Fibroblast of pulmonary artery (primary cell): Measurements from ENCODE around the gene GDAP2.

ENCODE experiments used
- DNase-seq: peaks from one replicate; pipeline ENCODE4 v3.0.0-alpha.2; 2010; ENCODE audit warnings: low read depth
- H3K4me3 ChIP-seq: replicated peaks from 2 replicates; pipeline ENCODE4 v1.5.1; 2011; ENCODE audit warnings: low read depth, mild to moderate bottlenecking, control low read depth, low read length, moderate library complexity
- CTCF ChIP-seq: IDR thresholded peaks from 2 replicates; pipeline ENCODE4 v1.5.1; 2011; ENCODE audit warnings: mild to moderate bottlenecking, control low read depth, low read length, inconsistent platforms; ENCODE audit errors: missing control alignments

Gene GDAP2

GRCh38 chr1:117821382-117821755 lies 108.1 kb downstream of the GDAP2 start:
- DNase-seq = peak; percentile 39
- TF ChIP-seq CTCF = no peak

GRCh38 chr1:117820694-117821381 lies 108.6 kb downstream of the GDAP2 start:
- no peak for DNase-seq
- H3K4me3 ChIP-seq = no peak overlapping the region
- TF ChIP-seq CTCF = no peak

More at GRCh38 chr1:117821382-117821755, 108.1 kb downstream of the GDAP2 start:
- no peak overlapping the region for H3K4me3 ChIP-seq

GRCh38 chr1:117820096-117820495 lies 109.3 kb downstream of the GDAP2 start:
- TF ChIP-seq CTCF = no peak
- DNase-seq = no peak
- H3K4me3 ChIP-seq = no peak overlapping the region

- H3K4me3 ChIP-seq = no peak overlapping the region
- no peak for DNase-seq
- no peak for TF ChIP-seq CTCF
Observed at GRCh38 chr1:117819301-117819700, 110.1 kb downstream of the GDAP2 start.

GRCh38 chr1:117818456-117818855 lies 111.0 kb downstream of the GDAP2 start:
- no peak for TF ChIP-seq CTCF
- no peak for DNase-seq
- no peak overlapping the region for H3K4me3 ChIP-seq

GRCh38 chr1:117817629-117818028 lies 111.8 kb downstream of the GDAP2 start:
- no peak for TF ChIP-seq CTCF
- H3K4me3 ChIP-seq = no peak overlapping the region
- no peak for DNase-seq

GRCh38 chr1:117815926-117816325 lies 113.5 kb downstream of the GDAP2 start:
- TF ChIP-seq CTCF = peak; percentile 18
- no peak for DNase-seq
- H3K4me3 ChIP-seq = no peak overlapping the region
